ENCODE data around the gene RALBP1.

RALBP1 gene

DNA sequence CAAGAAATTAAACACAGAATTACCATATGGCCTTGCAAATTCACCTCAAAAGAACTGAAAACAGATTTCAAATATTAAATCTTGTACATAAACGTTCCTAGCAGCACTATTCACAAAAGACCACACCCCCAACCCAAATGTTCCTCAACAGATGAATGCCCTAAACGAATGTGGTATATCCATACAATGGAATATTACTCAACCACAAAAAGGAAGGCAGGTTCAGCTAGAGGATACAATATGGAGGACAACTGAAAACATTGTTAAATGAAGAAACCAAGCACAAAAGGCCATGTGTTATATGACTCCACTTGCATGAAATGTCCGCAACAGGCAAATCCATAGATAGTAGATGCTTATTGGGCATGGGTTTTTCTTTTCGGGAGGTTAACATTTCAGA is 77.3 kb downstream of the RALBP1 start:
- no peak for DNase-seq

- no peak for DNase-seq
These were observed 82.1 kb downstream of the RALBP1 start for GRCh38 chr18:9557250-9557943.

GRCh38 chr18:9558387-9559064 is 83.2 kb downstream of the RALBP1 start:
- no peak for DNase-seq

GRCh38 chr18:9559253-9559652 is 83.9 kb downstream of the RALBP1 start:
- DNase-seq: no peak

- no peak for DNase-seq
These were observed 86.4 kb downstream of the RALBP1 start for GRCh38 chr18:9561759-9562158.

GRCh38 chr18:9562584-9562983 is 87.3 kb downstream of the RALBP1 start:
- no peak for DNase-seq

DNA sequence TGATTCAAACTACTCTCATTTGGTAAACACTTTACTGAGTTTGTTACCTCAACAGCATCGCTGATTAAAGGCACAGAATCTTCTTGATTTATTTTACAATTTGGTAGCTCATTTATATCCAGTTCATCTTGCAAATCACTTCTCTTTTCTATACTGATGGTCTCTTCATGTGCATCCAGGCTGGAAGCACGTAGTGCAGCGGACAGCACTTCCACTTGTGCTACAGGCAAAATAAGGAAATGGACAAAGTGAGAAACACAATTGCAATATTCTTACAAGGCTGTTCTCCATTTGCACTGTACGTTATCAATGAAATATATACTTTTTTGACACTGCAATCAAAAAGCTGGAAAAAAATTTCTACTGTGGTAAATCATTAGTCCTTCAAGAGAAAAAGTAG is 88.0 kb downstream of the RALBP1 start:
- no peak for DNase-seq

GRCh38 chr18:9565407-9565806 is 90.1 kb downstream of the RALBP1 start:
- no peak for DNase-seq

DNA sequence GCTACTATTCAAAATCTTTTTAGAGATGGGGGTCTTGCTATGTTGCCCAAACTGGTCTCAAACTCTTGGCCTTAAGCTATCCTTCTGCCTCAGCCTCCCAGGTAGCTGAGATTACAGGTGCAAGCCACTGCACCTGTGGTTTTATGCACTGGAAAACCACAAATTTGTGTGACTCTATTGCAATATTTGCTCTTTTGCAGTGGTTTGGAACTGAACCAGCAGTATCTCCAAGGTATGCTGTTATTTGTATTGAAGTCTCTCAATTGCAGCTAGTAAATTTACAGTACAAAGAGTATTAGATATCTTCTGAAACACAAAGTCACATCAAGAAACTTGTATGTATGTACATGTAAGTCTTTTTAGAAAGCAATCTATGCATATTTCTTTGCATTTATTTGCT is 92.9 kb downstream of the RALBP1 start:
- no peak for DNase-seq

DNA sequence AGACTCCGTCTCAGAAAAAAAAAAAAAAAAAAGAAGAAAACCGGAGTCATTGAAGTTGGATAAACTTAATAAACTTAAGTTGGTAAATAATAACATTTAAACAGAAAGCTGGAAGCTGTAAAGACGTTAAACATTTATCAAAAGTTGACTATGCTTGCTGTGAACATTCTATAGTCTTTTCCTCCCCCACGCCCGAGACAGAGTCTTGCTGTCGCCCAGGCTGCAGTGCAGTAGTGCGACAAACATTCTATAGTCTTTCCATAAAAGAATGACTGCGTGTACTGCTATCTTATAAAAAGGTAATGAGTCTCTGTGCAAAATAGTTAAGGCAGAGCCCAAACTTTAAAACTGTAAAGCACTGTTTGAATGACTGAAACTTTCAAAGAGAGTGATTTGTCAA is 93.9 kb downstream of the RALBP1 start:
- DNase-seq: no peak

DNA sequence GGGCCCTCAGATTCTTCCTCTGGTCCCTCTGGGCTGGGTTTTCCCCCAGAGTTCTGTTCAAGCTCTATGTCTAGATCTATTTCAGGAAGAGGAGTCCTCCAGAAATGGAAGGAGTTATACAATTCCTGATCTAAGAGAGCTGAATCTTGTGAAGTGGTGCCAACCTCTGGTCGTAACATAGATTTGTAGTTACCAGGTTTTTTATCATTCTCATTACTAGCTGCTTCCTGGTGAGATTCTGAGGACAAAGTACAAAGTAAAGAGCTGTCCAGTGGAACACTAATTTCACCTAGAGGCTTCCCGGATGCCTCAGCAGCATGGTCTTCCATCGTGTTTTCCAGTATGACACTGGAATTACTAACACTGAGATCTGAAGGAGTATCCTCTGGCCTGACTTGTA is 94.9 kb downstream of the RALBP1 start:
- DNase-seq: no peak

- DNase-seq: no peak
These were observed 96.2 kb downstream of the RALBP1 start for GRCh38 chr18:9571546-9571945.

DNA sequence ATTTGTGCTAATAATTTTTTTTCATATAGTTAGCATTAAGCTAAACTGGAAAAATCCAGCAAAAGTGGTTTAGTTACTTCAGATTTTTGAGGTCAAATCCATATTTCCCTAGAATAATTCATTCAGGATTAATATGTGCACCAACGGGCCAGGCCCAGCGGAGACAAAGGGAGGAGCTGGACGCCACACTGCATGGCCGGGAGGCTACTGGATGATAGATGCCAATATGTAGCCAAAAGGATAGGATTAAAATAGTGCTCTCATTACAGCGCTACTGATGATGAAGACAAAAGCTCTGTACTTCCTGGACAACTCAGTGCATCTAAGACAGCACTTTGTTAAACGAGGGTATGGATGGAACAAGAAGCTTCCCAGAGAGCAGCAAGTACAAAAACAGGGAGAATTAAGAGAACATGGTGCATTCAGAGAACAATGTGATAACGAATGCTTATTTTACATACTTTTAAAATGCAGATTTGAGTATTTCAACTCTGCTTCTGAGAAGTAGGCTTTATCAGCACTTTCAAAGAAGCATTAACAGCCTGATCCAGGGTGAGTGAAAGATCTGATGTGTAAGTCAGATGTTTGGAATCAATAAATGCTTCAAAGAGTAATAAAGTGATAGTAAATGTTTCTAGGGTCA is 99.3 kb downstream of the RALBP1 start:
- no peak for DNase-seq

- DNase-seq: peak; percentile 29
These were observed 100.2 kb downstream of the RALBP1 start for GRCh38 chr18:9575558-9575957.

- DNase-seq: no peak
These were observed 102.0 kb downstream of the RALBP1 start for GRCh38 chr18:9577361-9577760.

GRCh38 chr18:9578306-9578705 is 103.0 kb downstream of the RALBP1 start:
- DNase-seq: no peak

DNA sequence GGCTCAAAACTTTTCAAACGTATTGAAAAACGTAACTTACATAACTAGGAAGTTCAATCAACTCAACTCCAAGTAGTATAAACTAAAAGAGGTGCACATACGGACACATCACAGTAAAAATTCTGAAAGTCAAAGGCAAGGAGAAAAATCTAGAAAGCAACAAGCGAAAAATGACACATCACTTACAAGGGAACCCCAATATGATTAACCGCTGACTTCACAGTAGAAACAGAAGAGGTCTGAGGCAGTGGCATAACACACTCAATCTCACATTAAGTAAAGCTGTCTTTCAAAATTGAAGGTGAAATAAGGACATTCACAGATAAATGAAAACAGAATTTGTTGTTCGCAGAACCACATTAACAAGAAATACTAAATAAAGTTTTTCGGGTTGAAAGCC is 106.4 kb downstream of the RALBP1 start:
- no peak for DNase-seq

DNA sequence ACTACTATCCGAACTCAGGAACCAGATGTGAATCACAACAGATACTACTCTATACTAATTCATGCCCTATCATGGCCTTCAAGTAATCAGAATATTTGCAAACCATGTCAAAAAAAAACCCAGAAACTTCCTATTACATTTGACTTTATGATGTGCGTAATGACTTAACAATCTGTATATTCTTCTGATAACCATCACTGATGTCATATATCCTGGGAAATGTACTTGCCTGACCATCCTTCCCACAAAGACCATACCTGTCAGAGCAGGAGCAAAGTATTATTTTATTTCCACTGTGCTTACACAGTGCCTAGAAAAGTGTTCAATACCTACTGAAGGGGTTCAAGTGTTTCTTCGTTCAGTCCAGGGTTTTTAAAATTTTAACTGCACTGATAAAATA is 111.5 kb downstream of the RALBP1 start:
- no peak for DNase-seq

All from CD4-positive, alpha-beta T cell treated with Interleukin-10 for 1 hour (primary cell).